HUES6 (cell line): ENCODE data around the gene CCT7.

Source experiments
- H3K27ac ChIP-seq: 2 replicates; pipeline ENCODE4 v1.7.0; 2013; ENCODE audit warnings: low read depth, mild to moderate bottlenecking, low read length, inconsistent platforms
- H3K27me3 ChIP-seq: 2 replicates; pipeline ENCODE4 v1.6.1; 2013; ENCODE audit warnings: low read length; ENCODE audit not compliant: control insufficient read depth, insufficient read depth
- H3K36me3 ChIP-seq: 2 replicates; pipeline ENCODE4 v1.6.1; 2013; ENCODE audit warnings: low read length; ENCODE audit not compliant: control insufficient read depth, insufficient read depth
- H3K4me1 ChIP-seq: 2 replicates; pipeline ENCODE4 v1.6.1; 2013; ENCODE audit warnings: low read length; ENCODE audit not compliant: control insufficient read depth, insufficient read depth
- H3K4me3 ChIP-seq: 2 replicates; pipeline ENCODE4 v1.5.1; 2013; ENCODE audit warnings: low read depth, low read length
- H3K9ac ChIP-seq: one replicate; pipeline ENCODE4 v1.6.1; 2013; ENCODE audit warnings: mild to moderate bottlenecking, low read length
- H3K9me3 ChIP-seq: 2 replicates; pipeline ENCODE4 v1.6.1; 2013; ENCODE audit warnings: low read depth, low read length; ENCODE audit not compliant: control insufficient read depth, insufficient read depth

The CCT7 gene

GRCh38 chr2:73301636-73302035 is 67.5 kb downstream of the CCT7 start:
- H3K9ac ChIP-seq = no peak overlapping the region
- H3K9me3 ChIP-seq = no peaks in the 10 kb centered on the region
- no peak overlapping the region for H3K4me3 ChIP-seq
- H3K4me1 ChIP-seq = no peaks in the 10 kb centered on the region
- peaks cover 50% of the 10 kb centered on the region for H3K27me3 ChIP-seq
- H3K36me3 ChIP-seq = no peaks in the 10 kb centered on the region
- no peak overlapping the region for H3K27ac ChIP-seq
